ENCODE results near the gene FEN1.

- no peak for TF ChIP-seq CTCF (IDR thresholded peaks at IDR 0.05)
- no peak for TF ChIP-seq POLR2A (IDR thresholded peaks at IDR 0.05)
Measured at GRCh38 chr11:61832754-61833153, 40.0 kb downstream of the FEN1 start.
